Stimulated activated CD8-positive, alpha-beta memory T cell treated with anti-CD3 and anti-CD28 coated beads, Interleukin-15, amount 100 ng/mL, for 24 hours (primary cell): ENCODE data around the gene LRBA.
"Not testable (repeated sequence)": the region's sequence is repeated elsewhere in the genome, so short reads cannot be mapped to it uniquely, and the experiment has no call there.

Experiments
- DNase-seq: peaks from one replicate; pipeline ENCODE4 v3.0.0-alpha.2; 2020; ENCODE audit warnings: low read depth

LRBA gene

DNA sequence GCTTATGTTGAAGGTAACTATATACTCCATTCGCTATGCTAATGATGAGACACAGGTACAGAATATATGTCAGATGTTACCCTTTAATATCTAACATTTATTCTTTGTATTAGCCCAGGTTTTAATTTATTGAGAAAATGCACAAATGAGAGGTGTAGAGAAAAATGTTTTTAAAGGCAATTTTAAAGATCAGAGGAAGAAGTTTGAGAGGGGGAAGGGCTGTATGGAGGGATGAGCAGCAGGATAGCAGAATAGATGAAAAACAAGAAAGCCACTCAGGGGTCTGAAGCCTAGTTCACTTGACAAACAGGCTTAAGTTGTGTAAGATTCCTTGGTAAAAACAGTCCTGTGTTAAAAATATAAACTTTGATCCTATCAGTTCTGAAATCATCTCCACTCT is 429.5 kb downstream of the LRBA start:
- DNase-seq: no peak

DNA sequence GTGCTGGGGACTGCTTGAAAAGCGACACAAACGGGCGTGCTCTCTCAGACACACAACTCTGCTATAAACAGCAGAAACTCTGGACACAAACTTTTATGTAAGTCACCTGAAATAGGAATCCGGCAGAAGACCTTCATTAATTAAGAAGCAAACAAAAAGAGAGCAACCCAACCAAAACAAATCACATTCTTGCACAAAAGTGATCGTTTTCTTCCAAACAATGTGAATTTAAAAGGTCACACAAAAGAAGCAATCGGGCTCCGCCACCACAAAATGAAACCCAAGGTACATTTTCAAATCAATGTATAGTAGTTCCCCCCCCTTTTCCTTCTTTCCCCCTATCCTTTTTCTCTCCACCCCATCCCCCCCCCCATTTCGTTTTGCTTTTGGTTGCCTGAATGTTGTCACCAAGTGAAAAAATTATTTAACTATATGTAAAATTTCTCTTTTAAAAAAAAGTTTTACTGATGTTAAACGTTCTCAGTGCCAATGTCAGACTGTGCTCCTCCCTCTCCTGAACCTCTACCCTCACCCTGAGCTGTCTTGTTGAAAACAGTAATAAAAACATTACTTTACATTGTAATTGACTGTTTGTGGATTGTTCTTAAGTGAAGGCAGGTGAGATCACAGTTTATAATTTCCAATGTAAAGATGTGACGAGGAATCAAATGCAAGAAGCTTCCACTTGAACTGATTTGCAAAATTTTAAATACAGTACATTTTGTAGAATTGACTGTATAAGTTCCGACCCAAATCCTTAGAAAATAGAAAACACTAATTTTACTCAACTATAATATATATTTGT is 430.8 kb downstream of the LRBA start:
- no peak for DNase-seq

DNA sequence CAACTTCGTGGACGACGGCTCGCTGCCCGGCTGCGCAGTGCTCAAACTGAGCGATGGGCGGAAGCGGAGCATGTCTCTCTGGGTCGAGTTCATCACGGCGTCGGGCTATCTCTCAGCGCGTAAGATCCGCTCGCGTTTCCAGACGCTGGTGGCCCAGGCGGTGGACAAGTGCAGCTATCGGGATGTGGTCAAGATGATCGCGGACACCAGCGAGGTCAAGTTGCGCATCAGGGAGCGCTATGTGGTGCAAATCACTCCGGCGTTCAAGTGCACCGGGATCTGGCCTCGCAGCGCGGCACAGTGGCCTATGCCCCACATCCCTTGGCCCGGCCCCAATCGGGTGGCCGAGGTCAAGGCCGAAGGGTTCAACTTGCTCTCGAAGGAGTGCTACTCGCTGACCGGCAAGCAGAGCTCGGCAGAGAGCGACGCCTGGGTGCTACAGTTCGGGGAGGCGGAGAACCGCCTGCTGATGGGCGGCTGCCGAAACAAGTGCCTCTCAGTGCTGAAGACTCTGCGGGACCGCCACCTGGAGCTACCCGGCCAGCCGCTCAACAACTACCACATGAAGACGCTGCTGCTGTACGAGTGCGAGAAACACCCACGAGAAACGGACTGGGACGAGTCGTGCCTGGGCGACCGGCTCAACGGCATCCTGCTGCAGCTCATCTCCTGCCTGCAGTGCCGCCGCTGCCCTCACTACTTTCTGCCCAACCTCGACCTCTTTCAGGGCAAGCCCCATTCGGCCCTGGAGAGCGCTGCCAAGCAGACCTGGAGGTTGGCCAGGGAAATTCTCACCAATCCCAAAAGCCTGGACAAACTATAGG is 431.6 kb downstream of the LRBA start:
- DNase-seq: no peak

DNA sequence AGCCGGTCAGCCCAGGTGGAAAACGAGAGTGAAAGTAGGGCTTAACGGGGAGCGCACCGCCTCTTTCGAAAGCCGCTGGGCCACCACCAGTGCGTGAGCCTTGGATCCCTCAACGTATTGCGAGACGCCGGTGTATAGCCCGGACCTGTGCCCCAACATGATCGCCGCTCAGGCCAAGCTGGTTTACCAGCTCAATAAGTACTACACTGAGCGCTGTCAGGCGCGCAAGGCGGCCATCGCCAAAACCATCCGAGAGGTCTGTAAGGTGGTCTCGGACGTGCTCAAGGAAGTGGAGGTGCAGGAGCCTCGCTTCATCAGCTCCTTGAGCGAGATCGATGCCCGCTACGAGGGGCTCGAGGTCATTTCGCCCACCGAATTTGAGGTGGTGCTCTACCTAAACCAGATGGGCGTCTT is 432.2 kb downstream of the LRBA start:
- no peak for DNase-seq

DNA sequence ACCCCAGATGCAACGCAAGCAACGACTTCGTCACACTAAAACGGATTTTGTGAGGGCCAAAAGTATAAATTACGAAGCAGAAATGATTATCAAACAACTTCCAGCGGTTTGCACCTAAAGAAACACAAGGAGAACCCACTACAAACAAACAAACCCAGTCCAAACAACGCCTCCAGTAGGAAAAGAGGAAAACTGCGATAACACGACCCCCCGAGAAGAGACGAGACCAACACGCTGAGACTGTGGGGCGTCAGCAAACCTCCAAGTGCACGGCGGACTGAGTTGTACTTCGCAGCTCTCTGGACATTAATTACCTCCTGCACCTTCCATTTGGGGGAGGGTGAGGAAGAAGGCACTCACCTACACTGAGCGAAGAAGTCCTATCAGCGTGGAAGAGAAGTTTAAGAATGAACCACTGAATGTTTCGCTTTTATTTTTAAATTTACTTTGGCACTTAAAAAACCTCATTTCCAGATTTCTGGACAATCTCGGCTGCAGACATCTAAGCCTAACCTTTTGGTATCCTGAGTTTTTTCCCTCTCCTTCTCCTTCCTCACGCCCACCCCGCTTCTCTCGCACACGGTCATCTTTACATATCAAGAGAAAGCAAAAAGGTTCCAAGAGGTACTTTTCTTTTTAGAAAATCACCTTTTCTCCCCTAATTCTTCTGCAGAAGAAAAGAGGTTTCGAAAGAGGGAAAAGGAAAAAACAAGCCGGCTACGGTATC is 432.8 kb downstream of the LRBA start, which contains the start of gene MAB21L2:
MAB21L2 (plus strand) TSS at position 6 of the 727 bp plus-strand sequence. CDS start 879 bp downstream, outside the sequence.
- DNase-seq: no peak

DNA sequence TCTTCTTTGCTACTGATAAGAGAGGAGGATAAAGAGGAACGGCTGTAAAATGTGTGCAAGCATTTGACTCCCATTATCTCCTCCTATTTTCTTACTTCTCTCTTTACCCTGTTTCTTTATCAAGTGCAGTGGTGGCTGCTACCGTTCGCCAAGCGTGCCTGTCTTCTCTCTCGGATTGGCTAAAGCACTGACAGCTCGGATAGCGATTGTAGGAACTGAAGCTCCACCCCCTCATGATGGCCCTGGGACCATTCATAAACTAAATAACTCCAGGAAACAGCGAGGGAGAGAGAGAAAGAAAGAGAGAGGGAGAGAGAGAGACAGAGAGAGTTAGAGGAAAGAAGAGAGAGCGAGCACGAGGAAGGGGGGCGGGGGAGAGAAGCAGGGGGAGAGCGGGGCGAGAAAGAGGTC is 433.4 kb downstream of the LRBA start:
- DNase-seq: no peak

- no peak for DNase-seq
Measured at GRCh38 chr4:150581056-150581605, 434.0 kb downstream of the LRBA start.

- DNase-seq: no peak
Measured at GRCh38 chr4:150580306-150580705, 434.8 kb downstream of the LRBA start.

DNA sequence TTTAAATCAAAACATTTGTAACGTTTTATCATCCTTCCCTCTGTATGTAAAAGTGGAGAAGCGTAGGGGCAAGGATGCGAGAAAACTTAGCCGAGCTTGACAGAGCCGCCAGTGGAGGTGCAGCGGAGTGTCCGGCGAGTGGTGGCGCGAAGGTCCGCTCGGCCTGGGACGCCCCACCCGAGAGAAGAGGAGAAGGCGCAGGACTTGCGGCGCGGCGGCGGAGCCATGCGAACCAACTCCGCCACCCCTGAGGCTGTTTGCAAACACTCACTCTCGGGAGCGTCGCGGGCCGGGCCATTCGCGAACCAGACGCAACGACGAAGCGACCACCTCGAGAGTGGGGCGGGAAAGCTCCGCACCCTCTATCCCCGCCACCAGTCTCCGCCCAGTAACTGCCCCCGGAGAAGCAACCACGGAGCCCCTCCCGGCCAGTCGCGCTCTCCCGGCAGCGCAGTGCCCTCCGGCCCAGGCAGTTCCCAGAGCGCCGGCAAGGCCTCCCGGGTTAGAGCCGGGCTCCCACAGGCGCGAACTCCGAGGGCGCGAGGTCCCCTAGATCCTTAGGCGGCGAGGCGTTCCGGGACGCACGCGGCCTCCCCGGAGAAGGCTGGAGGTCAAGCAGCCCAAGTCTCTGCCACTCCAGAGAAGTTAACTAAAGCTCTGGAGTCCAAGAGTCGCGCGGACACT is 435.4 kb downstream of the LRBA start:
- no peak for DNase-seq

- DNase-seq: no peak
Measured at GRCh38 chr4:150578745-150579501, 436.2 kb downstream of the LRBA start.

DNA sequence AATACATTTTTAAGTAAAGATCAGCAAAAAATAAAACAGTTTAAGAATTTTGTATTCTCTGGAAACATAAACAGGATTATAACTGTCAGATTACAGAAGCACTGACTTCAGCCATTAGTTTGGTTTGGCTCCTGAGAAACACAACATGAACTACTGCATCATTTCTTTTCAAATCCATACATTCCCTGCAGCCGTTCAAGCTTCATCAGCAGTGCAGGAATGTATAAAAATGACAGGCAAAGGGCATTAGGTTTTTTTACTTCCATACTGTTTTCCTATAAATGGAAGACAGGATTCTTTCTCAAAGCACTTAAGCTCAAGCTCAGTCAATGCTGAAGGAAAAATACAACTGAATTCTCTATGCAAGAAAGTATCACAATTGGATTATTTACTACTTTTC is 437.3 kb downstream of the LRBA start:
- DNase-seq: no peak

- DNase-seq: no peak
Measured at GRCh38 chr4:150574678-150575077, 440.4 kb downstream of the LRBA start.

DNA sequence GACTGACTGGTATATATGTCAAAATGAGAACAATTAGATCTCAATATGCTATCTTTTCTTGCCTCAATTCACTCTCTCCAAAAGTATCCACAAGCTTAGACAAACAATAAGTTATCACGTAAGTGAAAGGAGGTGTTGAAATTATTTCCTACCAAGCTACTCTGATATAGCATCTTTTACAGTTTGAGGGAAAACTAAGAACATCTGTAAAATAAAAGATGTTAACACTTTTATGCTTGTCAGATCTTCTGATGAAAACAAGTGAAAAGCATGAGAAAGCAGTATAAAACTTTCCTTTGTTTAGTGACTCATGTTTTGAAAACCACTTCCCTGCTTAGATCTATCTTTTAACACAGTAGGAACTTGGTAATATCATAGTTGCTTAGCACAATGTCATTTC is 441.6 kb downstream of the LRBA start:
- DNase-seq: no peak

GRCh38 chr4:150572704-150573504 is 442.2 kb downstream of the LRBA start:
- DNase-seq: no peak

DNA sequence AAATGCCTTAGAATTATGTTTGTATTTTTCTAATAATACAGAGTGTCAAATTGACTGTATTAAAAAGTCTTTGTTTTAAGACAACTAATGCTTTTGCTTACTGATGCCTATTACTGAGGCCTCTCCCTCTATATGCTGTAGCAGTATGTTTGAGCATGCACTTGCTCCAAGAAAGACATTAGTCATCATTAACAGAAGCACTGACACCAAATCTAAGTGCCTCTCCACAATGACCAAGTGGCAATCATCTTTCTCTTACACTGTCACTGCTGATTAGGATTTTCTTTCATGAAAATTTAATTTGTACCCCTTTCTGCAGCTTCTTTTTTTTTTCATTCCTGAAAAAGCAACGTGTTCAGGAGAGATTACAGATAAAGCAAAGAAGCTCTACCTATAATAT is 444.2 kb downstream of the LRBA start:
- no peak for DNase-seq

DNA sequence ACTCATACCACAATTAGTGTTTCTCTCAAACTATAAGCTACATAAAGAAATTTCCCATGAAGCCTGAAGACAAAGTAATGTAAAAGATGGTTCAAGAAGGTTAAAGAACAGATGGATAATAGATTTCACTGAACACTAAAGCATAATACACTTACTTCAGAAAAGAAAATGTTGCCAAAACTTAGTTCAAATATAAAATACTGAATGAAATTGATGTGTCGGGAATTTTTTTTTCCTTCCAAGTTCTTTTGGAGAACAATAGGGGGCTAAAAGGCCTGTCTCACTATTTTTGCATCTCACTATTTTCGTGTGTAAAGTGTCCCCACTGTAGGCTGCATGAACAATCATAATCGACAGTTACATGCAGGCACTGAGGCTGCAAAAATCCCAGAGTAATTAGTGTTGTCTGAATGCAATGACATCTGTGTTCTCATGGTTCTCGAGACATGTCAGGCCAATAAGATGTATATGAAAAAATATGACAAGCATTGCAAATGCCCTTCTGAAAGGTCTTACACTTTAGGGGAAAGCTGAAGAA is 445.0 kb downstream of the LRBA start:
- DNase-seq: no peak

- no peak for DNase-seq
Measured at GRCh38 chr4:150569384-150569987, 445.6 kb downstream of the LRBA start.

DNA sequence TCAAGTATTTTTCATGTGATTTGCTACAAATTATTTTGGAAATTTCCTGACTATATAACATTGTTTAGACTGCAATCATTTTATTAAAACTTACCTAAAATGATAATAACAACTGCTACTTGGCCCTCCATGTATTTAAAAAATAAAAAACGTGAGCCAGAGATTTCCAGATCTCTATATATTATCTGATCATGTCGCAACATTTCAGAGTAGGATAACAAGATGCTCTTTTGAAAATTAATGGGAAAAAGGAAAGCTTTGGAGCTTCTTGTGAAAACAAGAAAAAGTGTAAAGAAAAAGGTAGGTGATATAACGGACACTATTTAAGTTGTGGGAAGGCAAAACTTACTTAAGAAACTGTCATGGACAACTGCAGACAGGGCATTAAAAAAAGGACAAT is 448.0 kb downstream of the LRBA start:
- DNase-seq: no peak

DNA sequence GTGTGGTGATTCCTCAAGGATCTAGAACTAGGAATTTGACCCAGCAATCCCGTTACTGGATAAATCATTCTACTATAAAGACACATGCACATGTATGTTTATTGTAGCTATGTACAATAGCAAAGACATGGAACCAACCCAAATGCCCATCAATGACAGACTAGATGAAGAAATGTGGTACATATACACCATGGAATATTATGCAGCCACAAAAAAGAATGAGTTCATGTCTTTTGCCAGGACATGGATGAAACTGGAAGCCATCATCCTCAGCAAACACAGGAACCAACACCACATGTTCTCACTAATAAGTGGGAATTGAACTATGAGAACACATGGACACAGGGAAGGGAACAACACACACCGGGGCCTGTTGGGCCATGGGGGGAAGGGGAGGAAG is 450.1 kb downstream of the LRBA start:
- DNase-seq: not testable (repeated sequence)
